ENCODE results near the gene WWOX.

The WWOX gene

DNA sequence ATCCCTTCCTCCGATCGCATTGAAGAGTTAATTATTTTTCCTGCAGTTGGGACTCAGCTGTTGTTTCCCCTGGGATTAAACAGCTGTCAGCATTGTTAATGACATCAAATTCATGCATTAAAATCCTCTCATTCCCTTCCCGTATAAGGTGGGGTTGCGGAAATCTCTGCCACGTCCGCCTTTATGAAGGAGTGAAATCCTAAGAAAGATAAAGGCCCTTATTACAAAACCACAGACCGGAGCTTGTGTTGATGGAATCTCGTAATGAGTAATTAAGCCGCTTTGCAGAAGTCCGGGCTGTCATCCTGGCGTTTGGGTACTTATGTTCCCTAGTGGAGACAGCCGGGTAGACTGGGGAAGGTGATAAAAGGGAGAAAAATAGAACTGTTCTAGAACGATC lies 873.5 kb downstream of the WWOX start:
- TF ChIP-seq FOXP2 (optimal IDR thresholded peaks at IDR 0.05; ENCODE audit: borderline replicate concordance, extremely low read depth, extremely low read length, insufficient read depth), result no peak
- TF ChIP-seq SIN3A (IDR thresholded peaks at IDR 0.05; ENCODE audit: borderline replicate concordance, insufficient read depth, low read length), result no peak
- no peak for TF ChIP-seq POLR2AphosphoS5 (IDR thresholded peaks at IDR 0.05; ENCODE audit: low read depth, low read length)
- TF ChIP-seq, protein P1, sequence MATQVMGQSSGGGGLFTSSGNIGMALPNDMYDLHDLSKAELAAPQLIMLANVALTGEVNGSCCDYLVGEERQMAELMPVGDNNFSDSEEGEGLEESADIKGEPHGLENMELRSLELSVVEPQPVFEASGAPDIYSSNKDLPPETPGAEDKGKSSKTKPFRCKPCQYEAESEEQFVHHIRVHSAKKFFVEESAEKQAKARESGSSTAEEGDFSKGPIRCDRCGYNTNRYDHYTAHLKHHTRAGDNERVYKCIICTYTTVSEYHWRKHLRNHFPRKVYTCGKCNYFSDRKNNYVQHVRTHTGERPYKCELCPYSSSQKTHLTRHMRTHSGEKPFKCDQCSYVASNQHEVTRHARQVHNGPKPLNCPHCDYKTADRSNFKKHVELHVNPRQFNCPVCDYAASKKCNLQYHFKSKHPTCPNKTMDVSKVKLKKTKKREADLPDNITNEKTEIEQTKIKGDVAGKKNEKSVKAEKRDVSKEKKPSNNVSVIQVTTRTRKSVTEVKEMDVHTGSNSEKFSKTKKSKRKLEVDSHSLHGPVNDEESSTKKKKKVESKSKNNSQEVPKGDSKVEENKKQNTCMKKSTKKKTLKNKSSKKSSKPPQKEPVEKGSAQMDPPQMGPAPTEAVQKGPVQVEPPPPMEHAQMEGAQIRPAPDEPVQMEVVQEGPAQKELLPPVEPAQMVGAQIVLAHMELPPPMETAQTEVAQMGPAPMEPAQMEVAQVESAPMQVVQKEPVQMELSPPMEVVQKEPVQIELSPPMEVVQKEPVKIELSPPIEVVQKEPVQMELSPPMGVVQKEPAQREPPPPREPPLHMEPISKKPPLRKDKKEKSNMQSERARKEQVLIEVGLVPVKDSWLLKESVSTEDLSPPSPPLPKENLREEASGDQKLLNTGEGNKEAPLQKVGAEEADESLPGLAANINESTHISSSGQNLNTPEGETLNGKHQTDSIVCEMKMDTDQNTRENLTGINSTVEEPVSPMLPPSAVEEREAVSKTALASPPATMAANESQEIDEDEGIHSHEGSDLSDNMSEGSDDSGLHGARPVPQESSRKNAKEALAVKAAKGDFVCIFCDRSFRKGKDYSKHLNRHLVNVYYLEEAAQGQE (IDR thresholded peaks at IDR 0.05; ENCODE audit: insufficient read depth in 1 of 2, low read depth in 2 of 2, low read length in 2 of 2), result no peak

DNA sequence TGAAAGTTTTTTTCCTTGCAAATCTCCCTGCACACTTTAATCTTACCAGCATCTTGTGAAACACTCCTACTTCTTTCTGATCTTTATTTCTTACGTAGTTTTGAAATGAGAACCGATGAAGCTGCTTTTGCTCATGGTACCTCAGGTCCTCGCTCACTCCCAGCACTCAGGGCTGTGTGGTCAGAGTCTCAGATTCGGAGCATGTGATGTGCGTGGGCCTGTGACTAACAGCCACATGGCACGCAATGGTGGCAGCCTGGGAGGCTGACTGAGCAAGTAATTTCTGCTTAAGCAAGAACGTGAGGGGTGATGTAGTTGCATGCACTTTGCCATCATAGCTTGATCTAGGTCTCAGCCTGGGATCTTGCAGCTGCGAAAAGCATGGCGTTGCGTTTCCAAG lies 876.8 kb downstream of the WWOX start:
- TF ChIP-seq FOXP2 (optimal IDR thresholded peaks at IDR 0.05; ENCODE audit: borderline replicate concordance, extremely low read depth, extremely low read length, insufficient read depth) (no peak), POLR2AphosphoS5 (IDR thresholded peaks at IDR 0.05; ENCODE audit: low read depth, low read length) (no peak), SIN3A (IDR thresholded peaks at IDR 0.05; ENCODE audit: borderline replicate concordance, insufficient read depth, low read length) (no peak), TAF1 (IDR thresholded peaks at IDR 0.05; ENCODE audit: borderline replicate concordance, insufficient read depth, low read length) (no peak)
- TF ChIP-seq, protein P1 (IDR thresholded peaks at IDR 0.05; ENCODE audit: insufficient read depth in 1 of 2, low read depth in 2 of 2, low read length in 2 of 2), result no peak

DNA sequence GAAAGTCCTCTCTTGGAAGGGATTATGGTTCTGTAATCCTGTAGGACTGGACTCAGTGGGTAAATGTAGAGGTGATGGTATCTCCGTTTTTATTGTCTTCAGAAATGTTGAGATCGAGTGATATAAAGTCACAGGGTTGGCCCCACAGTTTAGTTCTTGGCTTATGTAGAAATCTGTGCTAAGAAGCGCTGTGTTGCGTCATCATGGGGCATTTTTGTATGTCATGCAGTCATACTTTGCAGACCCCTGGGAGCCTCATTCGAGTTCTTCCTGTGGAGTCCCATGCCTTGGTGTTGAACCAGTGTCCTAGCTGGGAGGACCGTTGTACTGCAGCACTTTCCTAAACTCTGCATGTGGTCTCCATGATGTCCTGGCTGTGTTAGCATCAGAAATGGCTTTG lies 881.4 kb downstream of the WWOX start:
- TF ChIP-seq FOXP2 (optimal IDR thresholded peaks at IDR 0.05; ENCODE audit: borderline replicate concordance, extremely low read depth, extremely low read length, insufficient read depth) (no peak), SIN3A (IDR thresholded peaks at IDR 0.05; ENCODE audit: borderline replicate concordance, insufficient read depth, low read length) (no peak), POLR2AphosphoS5 (IDR thresholded peaks at IDR 0.05; ENCODE audit: low read depth, low read length) (no peak), TAF1 (IDR thresholded peaks at IDR 0.05; ENCODE audit: borderline replicate concordance, insufficient read depth, low read length) (no peak)
- TF ChIP-seq, protein P1 (IDR thresholded peaks at IDR 0.05; ENCODE audit: insufficient read depth in 1 of 2, low read depth in 2 of 2, low read length in 2 of 2), result no peak

DNA sequence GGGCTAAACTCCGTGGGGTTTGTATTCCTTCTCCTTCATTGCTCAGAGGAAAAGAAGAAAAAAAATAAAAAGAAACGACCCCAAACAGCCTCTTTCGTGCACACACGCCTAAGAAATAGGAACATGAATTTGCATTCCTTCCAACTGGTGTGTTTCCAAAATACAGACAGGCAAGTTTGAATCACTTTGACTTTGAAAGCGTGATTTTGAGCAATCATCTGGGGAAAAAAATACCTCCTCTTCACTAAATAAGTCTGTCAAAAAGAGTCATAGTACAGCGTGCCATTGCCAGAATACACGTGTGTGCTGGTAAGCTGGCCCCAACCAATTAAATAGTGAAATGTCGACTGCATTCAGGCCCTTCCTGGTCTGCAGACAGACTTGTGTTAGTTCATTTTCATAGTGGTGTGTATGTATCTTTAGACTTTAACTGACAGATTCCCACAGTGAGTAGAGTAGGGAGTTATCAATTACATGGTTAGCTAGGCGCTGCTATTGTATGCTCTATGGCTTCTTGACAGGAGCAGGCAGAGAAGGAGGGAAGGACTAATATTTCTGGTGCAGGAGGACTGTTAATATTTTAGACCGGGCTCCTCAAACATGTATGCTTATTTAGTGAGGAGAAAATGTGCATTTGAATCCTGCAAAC lies 882.8 kb downstream of the WWOX start:
- TF ChIP-seq, protein P1 (IDR thresholded peaks at IDR 0.05; ENCODE audit: insufficient read depth in 1 of 2, low read depth in 2 of 2, low read length in 2 of 2), result no peak
- TF ChIP-seq SIN3A (IDR thresholded peaks at IDR 0.05; ENCODE audit: borderline replicate concordance, insufficient read depth, low read length) (no peak), TAF1 (IDR thresholded peaks at IDR 0.05; ENCODE audit: borderline replicate concordance, insufficient read depth, low read length) (no peak), FOXP2 (optimal IDR thresholded peaks at IDR 0.05; ENCODE audit: borderline replicate concordance, extremely low read depth, extremely low read length, insufficient read depth) (no peak), POLR2AphosphoS5 (IDR thresholded peaks at IDR 0.05; ENCODE audit: low read depth, low read length) (no peak)
